ENCODE data around the gene IFI27L1. TPM values are rescaled to one million over a fixed set of nuclear protein-coding genes. Genes with fewer than 3 reads are reported as not detected.

The IFI27L1 gene, protein sequence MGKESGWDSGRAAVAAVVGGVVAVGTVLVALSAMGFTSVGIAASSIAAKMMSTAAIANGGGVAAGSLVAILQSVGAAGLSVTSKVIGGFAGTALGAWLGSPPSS
- total RNA-seq: 10 to 100 TPM; 10.1 to 15.1 (median 12.1) TPM
- 7.8 TPM for total RNA-seq (2013)

DNA sequence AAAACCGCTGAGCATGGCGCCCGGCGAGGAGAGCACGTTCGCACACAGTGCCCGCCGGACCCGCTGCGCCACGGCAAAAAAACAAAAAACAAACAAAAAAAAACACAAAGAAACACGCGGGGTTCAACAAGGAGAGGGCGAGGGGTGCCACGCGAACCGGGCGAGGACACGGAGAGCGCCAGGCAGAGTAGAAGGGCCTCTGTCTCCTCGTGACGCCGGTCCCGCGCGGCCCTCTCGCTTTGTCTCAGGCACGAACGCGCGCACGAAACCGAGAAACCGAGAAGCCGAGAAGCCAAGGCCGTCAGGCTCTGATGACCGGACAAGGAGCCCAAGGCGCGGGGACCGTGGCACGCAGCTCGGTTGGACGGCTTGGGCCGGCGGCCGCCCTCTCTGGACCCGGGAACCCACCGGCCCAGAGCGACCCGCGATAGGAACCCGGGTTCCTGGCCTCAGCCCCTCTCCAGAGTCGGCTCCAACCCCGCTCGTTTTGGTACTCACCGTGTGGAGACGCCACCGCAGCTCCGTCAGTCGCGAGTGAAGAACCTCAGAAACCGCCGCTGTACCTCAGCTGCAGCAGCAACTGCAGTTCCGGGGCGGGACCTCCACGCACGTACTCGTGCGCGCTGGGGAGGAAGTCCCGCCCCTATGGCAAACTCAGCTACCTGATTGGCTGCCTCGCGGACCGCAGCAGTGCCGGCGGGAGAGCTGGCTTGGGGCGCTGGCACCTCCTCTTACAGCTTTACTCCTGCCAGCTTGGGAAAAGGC is at the start of gene IFI27L1, which contains the start of gene DDX24:
TSS of gene IFI27L1 (plus strand) at position 690 of the 765 bp plus-strand sequence. CDS start 15,628 bp downstream, outside the sequence.
TSS of gene DDX24 (minus strand) at position 582 of the 765 bp plus-strand sequence. CDS start 1,460 bp downstream, outside the sequence.
- Histone ChIP-seq H3K27ac (ENCODE audit: low read length) (peak within 1 kb of the TSS; percentile 85), H3K36me3 (ENCODE audit: control insufficient read depth, insufficient read depth, low read length) (peaks cover 23% of the 10 kb centered on the region), H3K4me1 (ENCODE audit: control insufficient read depth, insufficient read depth, low read length) (peaks cover 24% of the 10 kb centered on the region), H3K27me3 (ENCODE audit: control insufficient read depth, insufficient read depth, low read length) (no peaks in the 10 kb centered on the region), H3K9me3 (ENCODE audit: control insufficient read depth, insufficient read depth, low read length) (no peaks in the 10 kb centered on the region), H3K4me3 (ENCODE audit: low read length) (peak within 1 kb of the TSS; percentile 78)
- intact Hi-C loops (cut with micrococcal nuclease): loop anchor here (1.0 to 5.0 kb wide), 4 partner anchors 24 to 119 kb away; partner anchors contain the start of gene OTUB2
- no peaks in the 10 kb centered on the region for H3K27me3 Mint-ChIP-seq (ENCODE audit: low read depth in 2 of 2)
- under 1% methylated on average over 77 of the region's 77 CpGs for WGBS (ENCODE audit: insufficient coverage)
- DNase-seq: peak; percentile 98 to 99
- H3K9me3 Mint-ChIP-seq: no peaks in the 10 kb centered on the region
- peak within 1 kb of the TSS; percentile 97 to 98 for H3K27ac Mint-ChIP-seq
- TF ChIP-seq, protein P1, sequence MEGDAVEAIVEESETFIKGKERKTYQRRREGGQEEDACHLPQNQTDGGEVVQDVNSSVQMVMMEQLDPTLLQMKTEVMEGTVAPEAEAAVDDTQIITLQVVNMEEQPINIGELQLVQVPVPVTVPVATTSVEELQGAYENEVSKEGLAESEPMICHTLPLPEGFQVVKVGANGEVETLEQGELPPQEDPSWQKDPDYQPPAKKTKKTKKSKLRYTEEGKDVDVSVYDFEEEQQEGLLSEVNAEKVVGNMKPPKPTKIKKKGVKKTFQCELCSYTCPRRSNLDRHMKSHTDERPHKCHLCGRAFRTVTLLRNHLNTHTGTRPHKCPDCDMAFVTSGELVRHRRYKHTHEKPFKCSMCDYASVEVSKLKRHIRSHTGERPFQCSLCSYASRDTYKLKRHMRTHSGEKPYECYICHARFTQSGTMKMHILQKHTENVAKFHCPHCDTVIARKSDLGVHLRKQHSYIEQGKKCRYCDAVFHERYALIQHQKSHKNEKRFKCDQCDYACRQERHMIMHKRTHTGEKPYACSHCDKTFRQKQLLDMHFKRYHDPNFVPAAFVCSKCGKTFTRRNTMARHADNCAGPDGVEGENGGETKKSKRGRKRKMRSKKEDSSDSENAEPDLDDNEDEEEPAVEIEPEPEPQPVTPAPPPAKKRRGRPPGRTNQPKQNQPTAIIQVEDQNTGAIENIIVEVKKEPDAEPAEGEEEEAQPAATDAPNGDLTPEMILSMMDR (IDR thresholded peaks at IDR 0.05): no peak
- peak; percentile 96 to 99 (median 96) for ATAC-seq
- no peaks in the 10 kb centered on the region for H3K36me3 Mint-ChIP-seq
- H3K4me3 Mint-ChIP-seq: peak within 1 kb of the TSS; percentile 100
- H3K4me1 Mint-ChIP-seq: peaks cover 37 to 57% of the 10 kb centered on the region in 2 donors

DNA sequence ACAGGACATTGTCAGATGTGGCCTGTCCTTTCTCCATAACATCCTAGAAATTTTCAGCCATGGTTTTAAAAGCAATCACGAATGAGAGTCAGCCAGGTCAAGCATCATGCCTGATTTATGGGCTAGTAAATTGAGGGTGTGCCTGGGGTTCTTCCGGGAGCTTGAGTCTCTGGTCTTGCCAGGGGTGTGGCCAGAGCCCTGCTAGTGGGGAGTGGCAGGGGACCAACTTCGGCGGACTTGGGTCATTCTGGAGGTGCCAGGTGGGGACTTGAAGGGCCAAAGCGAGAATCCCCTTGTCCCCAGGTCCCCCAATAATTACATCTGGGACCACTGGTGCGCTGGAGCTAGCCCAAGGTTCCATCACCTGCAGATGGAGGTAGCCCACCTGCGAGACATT is 49.2 kb upstream of the IFI27L1 start:
- ATAC-seq (no peak), DNase-seq (no peak)
- Mint-ChIP-seq H3K4me1 (peaks cover 4 to 8% of the 10 kb centered on the region in 2 donors), H3K4me3 (no peak overlapping the region), H3K36me3 (no peaks in the 10 kb centered on the region), H3K27ac (no peak overlapping the region), H3K9me3 (no peaks in the 10 kb centered on the region), H3K27me3 (ENCODE audit: low read depth in 2 of 2) (peaks cover 5 to 12% of the 10 kb centered on the region in 2 donors)
- Histone ChIP-seq H3K27ac (ENCODE audit: low read length) (no peak overlapping the region), H3K9me3 (ENCODE audit: control insufficient read depth, insufficient read depth, low read length) (no peaks in the 10 kb centered on the region), H3K36me3 (ENCODE audit: control insufficient read depth, insufficient read depth, low read length) (no peaks in the 10 kb centered on the region), H3K4me3 (ENCODE audit: low read length) (no peak overlapping the region), H3K27me3 (ENCODE audit: control insufficient read depth, insufficient read depth, low read length) (no peaks in the 10 kb centered on the region), H3K4me1 (ENCODE audit: control insufficient read depth, insufficient read depth, low read length) (peaks cover 7% of the 10 kb centered on the region)
- TF ChIP-seq, protein P1 (IDR thresholded peaks at IDR 0.05): no peak
- 82% methylated on average over 5 of the region's 7 CpGs for WGBS (ENCODE audit: insufficient coverage)
- intact Hi-C loops (cut with micrococcal nuclease): no loop called here

DNA sequence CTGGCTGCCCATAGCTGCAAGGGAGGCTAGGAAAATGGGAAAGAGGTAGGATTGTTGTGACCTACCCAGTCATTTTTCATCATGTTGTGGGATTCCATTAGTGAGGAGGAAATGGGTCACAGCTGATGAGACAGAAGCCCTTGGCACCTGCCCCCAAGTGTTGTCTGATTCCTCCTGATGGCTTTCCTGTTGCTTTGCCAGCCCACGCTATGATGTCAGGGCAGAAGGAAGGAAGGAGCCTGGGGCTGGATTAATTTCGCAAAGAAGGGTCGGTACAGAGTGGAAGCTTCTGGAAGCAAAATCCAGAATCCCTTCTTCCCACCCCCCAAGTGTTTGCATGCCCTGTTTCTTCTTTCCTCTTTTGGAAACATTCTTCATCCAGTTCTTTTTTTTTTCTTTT is 46.2 kb upstream of the IFI27L1 start:
- Mint-ChIP-seq H3K36me3 (no peaks in the 10 kb centered on the region), H3K4me1 (peaks cover 5% of the 10 kb centered on the region in 2 donors), H3K27ac (no peak overlapping the region), H3K4me3 (no peak overlapping the region), H3K27me3 (ENCODE audit: low read depth in 2 of 2) (peaks cover 6 to 8% of the 10 kb centered on the region in 2 donors), H3K9me3 (no peaks in the 10 kb centered on the region)
- Histone ChIP-seq H3K27ac (ENCODE audit: low read length) (no peak overlapping the region), H3K4me3 (ENCODE audit: low read length) (no peak overlapping the region), H3K27me3 (ENCODE audit: control insufficient read depth, insufficient read depth, low read length) (no peaks in the 10 kb centered on the region), H3K9me3 (ENCODE audit: control insufficient read depth, insufficient read depth, low read length) (no peaks in the 10 kb centered on the region), H3K36me3 (ENCODE audit: control insufficient read depth, insufficient read depth, low read length) (no peaks in the 10 kb centered on the region), H3K4me1 (ENCODE audit: control insufficient read depth, insufficient read depth, low read length) (no peaks in the 10 kb centered on the region)
- DNase-seq: no peak
- 64% methylated on average over 2 of the region's 3 CpGs for WGBS (ENCODE audit: insufficient coverage)
- TF ChIP-seq, protein P1 (IDR thresholded peaks at IDR 0.05): no peak
- ATAC-seq: no peak
- intact Hi-C loops (cut with micrococcal nuclease): no loop called here

All from natural killer cell (primary cell).